ENCODE results near the gene C1orf53. TPM values are rescaled to one million over a fixed set of nuclear protein-coding genes. Genes with fewer than 3 reads are reported as not detected.
"Not testable (repeated sequence)": the region's sequence is repeated elsewhere in the genome, so short reads cannot be mapped to it uniquely, and the experiment has no call there.

Gene C1orf53
- 10 to 100 TPM in 2 of 4 donors, 1 to 10 TPM in 1, not detected in 1; 1.3 to 11.8 (median 10.3) TPM for total RNA-seq

DNA sequence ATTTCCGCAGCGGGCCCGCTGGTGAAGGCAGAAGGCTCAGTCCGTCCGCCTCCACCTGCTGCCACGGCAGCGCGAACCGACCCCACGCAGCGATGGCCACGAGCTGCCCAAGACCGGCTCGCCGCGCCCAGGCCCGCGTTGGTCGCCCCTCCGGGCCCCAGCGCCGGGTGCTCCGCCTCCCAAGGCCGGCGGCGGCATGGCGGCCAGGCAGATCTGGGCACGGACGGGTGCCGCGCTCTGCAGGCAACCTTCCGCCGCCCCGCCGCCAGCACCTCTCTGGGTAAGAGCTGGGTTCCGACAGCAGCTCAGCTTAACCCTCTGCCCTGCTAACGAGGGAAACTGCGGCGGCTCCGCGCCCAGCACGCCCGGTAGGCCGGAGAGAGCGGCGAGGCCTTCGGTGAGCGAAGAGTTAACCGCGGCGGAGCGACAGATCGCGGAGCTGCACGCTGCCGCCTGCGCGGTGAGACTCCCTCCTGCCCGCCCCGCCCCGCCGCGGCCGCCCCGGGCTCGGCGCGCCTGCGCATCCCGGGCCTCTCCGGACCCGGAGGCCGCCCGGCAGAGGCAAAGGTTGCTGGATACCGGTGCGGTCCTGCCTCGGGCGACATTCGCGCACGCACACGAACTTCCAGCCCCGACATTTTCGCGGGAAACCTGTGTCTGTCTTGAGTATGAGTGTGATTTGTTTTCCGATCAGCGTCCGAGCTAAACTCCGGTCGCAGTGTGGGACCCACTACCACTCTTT lies at the start of gene C1orf53:
Gene C1orf53, plus strand, starts transcription at position 177 of the 742 bp plus-strand sequence. Its CDS starts 20 bp downstream, at position 197.
- H3K4me3 ChIP-seq, result peak within 1 kb of the TSS; percentile 65
- H3K27me3 ChIP-seq, result peaks cover 41% of the 10 kb centered on the region
- peaks cover 15% of the 10 kb centered on the region for H3K4me1 ChIP-seq
- DNase-seq (ENCODE audit: low spot score in 2 of 2), result peak; percentile 83 to 84
- WGBS, result 0% methylated on average over 7 of the region's 90 CpGs
- H3K9me3 ChIP-seq, result no peaks in the 10 kb centered on the region
- TF ChIP-seq POLR2AphosphoS5 (IDR thresholded peaks at IDR 0.05), result peak in 1 of 3 donors; percentile 34
- TF ChIP-seq, protein P1, sequence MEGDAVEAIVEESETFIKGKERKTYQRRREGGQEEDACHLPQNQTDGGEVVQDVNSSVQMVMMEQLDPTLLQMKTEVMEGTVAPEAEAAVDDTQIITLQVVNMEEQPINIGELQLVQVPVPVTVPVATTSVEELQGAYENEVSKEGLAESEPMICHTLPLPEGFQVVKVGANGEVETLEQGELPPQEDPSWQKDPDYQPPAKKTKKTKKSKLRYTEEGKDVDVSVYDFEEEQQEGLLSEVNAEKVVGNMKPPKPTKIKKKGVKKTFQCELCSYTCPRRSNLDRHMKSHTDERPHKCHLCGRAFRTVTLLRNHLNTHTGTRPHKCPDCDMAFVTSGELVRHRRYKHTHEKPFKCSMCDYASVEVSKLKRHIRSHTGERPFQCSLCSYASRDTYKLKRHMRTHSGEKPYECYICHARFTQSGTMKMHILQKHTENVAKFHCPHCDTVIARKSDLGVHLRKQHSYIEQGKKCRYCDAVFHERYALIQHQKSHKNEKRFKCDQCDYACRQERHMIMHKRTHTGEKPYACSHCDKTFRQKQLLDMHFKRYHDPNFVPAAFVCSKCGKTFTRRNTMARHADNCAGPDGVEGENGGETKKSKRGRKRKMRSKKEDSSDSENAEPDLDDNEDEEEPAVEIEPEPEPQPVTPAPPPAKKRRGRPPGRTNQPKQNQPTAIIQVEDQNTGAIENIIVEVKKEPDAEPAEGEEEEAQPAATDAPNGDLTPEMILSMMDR (IDR thresholded peaks at IDR 0.05), result no peak
- H3K27ac ChIP-seq, result peak within 1 kb of the TSS; percentile 77
- no peaks in the 10 kb centered on the region for H3K36me3 ChIP-seq

DNA sequence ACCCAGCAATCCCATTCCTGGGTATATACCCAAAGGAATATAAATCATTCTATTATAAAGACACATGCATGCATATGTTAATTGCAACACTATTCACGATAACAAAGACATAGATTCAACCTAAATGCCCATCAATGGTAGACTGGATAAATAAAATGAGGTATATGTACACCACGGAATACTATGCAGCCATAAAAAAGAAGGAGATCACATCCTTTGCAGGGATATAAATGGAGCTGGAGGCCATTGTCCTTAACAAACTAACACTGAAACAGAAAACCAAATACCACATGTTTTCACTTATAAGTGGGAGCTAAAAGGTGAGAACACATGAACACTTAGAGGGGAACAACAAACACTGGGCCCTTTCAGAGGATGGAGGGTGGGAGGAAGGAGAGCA lies 46.7 kb upstream of the C1orf53 start:
- H3K36me3 ChIP-seq; H3K27me3 ChIP-seq; H3K4me3 ChIP-seq; H3K9me3 ChIP-seq; H3K27ac ChIP-seq; H3K4me1 ChIP-seq; DNase-seq (ENCODE audit: low spot score in 2 of 2): not testable (repeated sequence)
- WGBS, result 88% methylated on average over 2 of the region's 2 CpGs

DNA sequence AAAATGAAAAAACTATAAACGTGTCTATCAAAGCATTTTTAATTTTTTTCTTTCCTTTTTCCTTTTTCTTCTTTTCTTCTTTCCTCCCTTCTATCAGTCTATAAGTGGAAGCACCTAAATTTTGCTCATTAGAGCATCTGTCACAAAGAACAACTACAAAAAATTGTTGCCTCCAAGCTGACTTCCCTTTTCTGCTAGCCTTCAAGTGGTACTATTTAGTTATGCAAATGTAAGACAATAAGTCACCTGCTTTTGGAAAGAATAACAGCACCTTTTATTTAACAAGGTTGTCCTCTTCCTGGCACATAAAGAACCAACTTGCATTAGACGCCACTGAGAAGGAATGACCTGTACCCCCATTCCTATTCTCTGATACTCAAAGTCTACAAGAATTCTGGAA lies 45.0 kb upstream of the C1orf53 start:
- WGBS, result 80% methylated on average over 2 of the region's 2 CpGs

DNA sequence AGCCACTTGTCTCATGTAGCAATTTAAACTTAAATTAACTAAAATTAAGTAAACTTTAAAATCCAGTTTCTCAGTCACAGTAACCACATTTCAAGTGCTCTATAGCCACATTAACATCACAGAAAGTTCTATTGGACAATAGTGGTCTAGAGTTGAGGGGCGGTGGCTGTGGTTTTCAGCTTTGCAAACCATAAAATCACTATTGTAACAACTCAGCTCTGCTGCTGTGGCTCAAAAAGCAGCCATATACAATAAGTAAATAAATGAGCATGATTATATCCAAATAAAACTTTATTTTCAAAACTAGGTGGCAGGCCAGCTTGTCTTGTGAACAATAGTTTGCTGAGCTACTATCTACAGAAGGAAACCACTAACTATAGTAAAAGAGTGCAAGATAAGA lies 43.4 kb upstream of the C1orf53 start:
- Histone ChIP-seq H3K27me3 (no peaks in the 10 kb centered on the region), H3K27ac (no peak overlapping the region), H3K9me3 (no peaks in the 10 kb centered on the region), H3K4me3 (no peak overlapping the region), H3K4me1 (no peaks in the 10 kb centered on the region), H3K36me3 (no peaks in the 10 kb centered on the region)
- TF ChIP-seq EP300 (IDR thresholded peaks at IDR 0.05) (no peak), POLR2A (IDR thresholded peaks at IDR 0.05) (no peak), POLR2AphosphoS5 (IDR thresholded peaks at IDR 0.05) (no peak)
- TF ChIP-seq, protein P1 (IDR thresholded peaks at IDR 0.05), result no peak
- no peak for DNase-seq (ENCODE audit: low spot score in 2 of 2)
- 92% methylated on average over 1 of the region's 1 CpG for WGBS

More for the DNA sequence above, 45.0 kb upstream of the C1orf53 start:
- no peak for DNase-seq (ENCODE audit: low spot score in 2 of 2)
- TF ChIP-seq EP300 (IDR thresholded peaks at IDR 0.05) (no peak), POLR2AphosphoS5 (IDR thresholded peaks at IDR 0.05) (no peak), POLR2A (IDR thresholded peaks at IDR 0.05) (no peak)
- TF ChIP-seq, protein P1 (IDR thresholded peaks at IDR 0.05), result no peak
- H3K4me1 ChIP-seq, result no peaks in the 10 kb centered on the region
- H3K9me3 ChIP-seq, result no peaks in the 10 kb centered on the region
- no peak overlapping the region for H3K27ac ChIP-seq
- no peaks in the 10 kb centered on the region for H3K27me3 ChIP-seq
- H3K4me3 ChIP-seq, result no peak overlapping the region
- no peaks in the 10 kb centered on the region for H3K36me3 ChIP-seq

DNA sequence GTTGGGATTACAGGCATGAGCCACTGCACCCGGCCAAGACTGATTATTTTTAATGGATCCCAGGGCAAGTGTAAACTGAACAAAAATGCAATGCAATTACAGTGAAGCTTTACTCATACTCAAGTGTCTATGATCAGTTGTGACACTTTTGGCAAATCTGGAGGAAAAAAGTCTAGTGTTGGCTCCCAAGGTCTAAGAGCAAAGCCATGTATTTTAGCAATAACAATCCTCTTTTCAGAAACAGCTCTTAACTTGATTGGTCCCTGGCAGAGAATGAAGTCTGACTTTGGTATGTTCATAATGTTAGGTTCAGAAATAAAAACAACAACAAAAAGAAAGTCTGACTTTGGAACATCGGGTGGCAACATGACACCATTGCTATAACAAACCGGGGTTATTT lies 40.2 kb upstream of the C1orf53 start:
- no peaks in the 10 kb centered on the region for H3K9me3 ChIP-seq
- 74% methylated on average over 3 of the region's 3 CpGs for WGBS
- H3K36me3 ChIP-seq, result no peaks in the 10 kb centered on the region
- no peaks in the 10 kb centered on the region for H3K27me3 ChIP-seq
- no peak for DNase-seq (ENCODE audit: low spot score in 2 of 2)
- no peaks in the 10 kb centered on the region for H3K4me1 ChIP-seq
- H3K27ac ChIP-seq, result no peak overlapping the region
- TF ChIP-seq POLR2A (IDR thresholded peaks at IDR 0.05) (no peak), EP300 (IDR thresholded peaks at IDR 0.05) (no peak), POLR2AphosphoS5 (IDR thresholded peaks at IDR 0.05) (no peak)
- TF ChIP-seq, protein P1 (IDR thresholded peaks at IDR 0.05), result no peak
- H3K4me3 ChIP-seq, result no peak overlapping the region

All from suprapubic skin (tissue), 4 donors.